Gastrocnemius medialis (tissue), 4 donors: ENCODE measurements around the gene RNF144A. TPM values are rescaled to one million over a fixed set of nuclear protein-coding genes. Genes with fewer than 3 reads are reported as not detected.

Source experiments
- ATAC-seq, 2 donors: fragments of 150-250 bp; one replicate each; pipeline ENCODE4 v1.9.1; 2016
- DNase-seq, 2 donors: peaks; one replicate each; pipeline ENCODE4 v3.0.0-alpha.2; 2019
- H3K27ac ChIP-seq, 4 donors: fragments of 200-600 bp; sonication (generic); 1 replicate in 1 of 4; 2 replicates in 3 of 4; pipeline ENCODE4 v1.5.1; 2016 to 2018; ENCODE audit warnings: mild to moderate bottlenecking in 2 of 4, moderate library complexity in 1 of 4
- H3K27me3 ChIP-seq, 3 donors: fragments of 200-600 bp; sonication (generic) in 2 of 3; 1 replicate in 1 of 3; 2 replicates in 2 of 3; pipeline versions ENCODE4 v1.5.1 to v1.6.0; 2016 to 2019; ENCODE audit warnings: mild to moderate bottlenecking in 1 of 3, moderate library complexity in 1 of 3
- H3K36me3 ChIP-seq, 2 donors: fragments of 200-600 bp; sonication (generic) in 1 of 2; one replicate each; pipeline ENCODE4 v1.5.1; 2017 to 2018
- H3K4me1 ChIP-seq, 2 donors: fragments of 200-600 bp; sonication (generic) in 1 of 2; one replicate each; pipeline ENCODE4 v1.5.1; 2016 to 2017; ENCODE audit warnings: mild to moderate bottlenecking in 2 of 2
- H3K4me3 ChIP-seq, 4 donors: fragments of 200-600 bp; sonication (generic) in 3 of 4; 1 replicate in 1 of 4; 2 replicates in 3 of 4; pipeline ENCODE4 v1.5.1; 2016 to 2019; ENCODE audit warnings: mild to moderate bottlenecking in 2 of 4
- H3K9me3 ChIP-seq, 3 donors: fragments of 200-600 bp; sonication (generic) in 2 of 3; 1 replicate in 1 of 3; 2 replicates in 2 of 3; pipeline ENCODE4 v1.5.1; 2016 to 2019
- CTCF ChIP-seq, 5 experiments: fragments of 450-650 bp in 3 of 5; fragments of 200-600 bp in 2 of 5; sonication (generic) in 2 of 5; IDR thresholded peaks in 4 of 5; conservative IDR thresholded peaks in 1 of 5; 1 replicate in 4 of 5; 2 replicates in 1 of 5; pipeline ENCODE4 v1.5.1; 2016 to 2019; ENCODE audit warnings: antibody characterized with exemption in 5 of 5, mild to moderate bottlenecking in 3 of 5, moderate library complexity in 3 of 5
- POLR2A ChIP-seq, 2 donors: fragments of 450-650 bp; IDR thresholded peaks; one replicate each; pipeline ENCODE4 v1.6.1; 2017; ENCODE audit warnings: antibody characterized with exemption in 2 of 2, mild to moderate bottlenecking in 2 of 2, moderate library complexity in 2 of 2
- in situ Hi-C, 4 donors: fragments of 200-750 bp; cut with MboI; loops; one replicate each; pipeline versions ENCODE4 v1.15.0 to v1.8.0; 2017; ENCODE audit warnings: low sequenced_read_pairs in 4 of 4
- intact Hi-C: fragments of 100-400 bp; cut with DNase I; formaldehyde crosslinking; loops from one replicate; pipeline ENCODE4 v1.15.1; 2023; ENCODE audit warnings: low total_unique reads
- total RNA-seq, 4 donors: library from RNA; depleted of rRNA; stranded (reverse); fragments of >200 nt; gene quantifications; one replicate each; pipeline versions ENCODE4 v1.1.0 to v1.2.3, GENCODE V29; 2016

The RNF144A gene
- total RNA-seq, 4 donors from 2014 or later = 4.9 to 16.2 (median 10.2) TPM

- Histone ChIP-seq H3K27ac (peak overlapping the region; percentile 28 to 45 (median 32)), H3K36me3 (no peaks in the 10 kb centered on the region), H3K4me3 (no peak overlapping the region), H3K27me3 (no peaks in the 10 kb centered on the region), H3K9me3 (no peaks in the 10 kb centered on the region), H3K4me1 (peaks cover 13 to 27% of the 10 kb centered on the region in 2 donors)
- intact Hi-C loops = loop anchor here (5.0 kb wide), 1 partner anchor 55 kb away; no protein-coding TSS in a partner anchor
- DNase-seq = peak in 1 of 2 donors; percentile 68
- peak; percentile 56 to 61 for ATAC-seq
- TF ChIP-seq CTCF (IDR thresholded peaks at IDR 0.05 in 4 of 5, conservative IDR thresholded peaks at IDR 0.05 in 1 of 5) (no peak), POLR2A (IDR thresholded peaks at IDR 0.05) (no peak)
- in situ Hi-C loops = no loop called here
Observed at GRCh38 chr2:6977113-6977741, 60.0 kb downstream of the RNF144A start.

GRCh38 chr2:6977786-6978185 lies 60.6 kb downstream of the RNF144A start:
- H3K4me1 ChIP-seq = peaks cover 18 to 33% of the 10 kb centered on the region in 2 donors
- H3K36me3 ChIP-seq = no peaks in the 10 kb centered on the region
- TF ChIP-seq POLR2A (IDR thresholded peaks at IDR 0.05) (no peak), CTCF (IDR thresholded peaks at IDR 0.05 in 4 of 5, conservative IDR thresholded peaks at IDR 0.05 in 1 of 5) (no peak)
- ATAC-seq (peak in 1 of 2 donors; percentile 23), DNase-seq (no peak)
- intact Hi-C loops = loop anchor here (2.0 to 5.0 kb wide), 2 partner anchors 15 to 55 kb away; no protein-coding TSS in a partner anchor
- no peaks in the 10 kb centered on the region for H3K9me3 ChIP-seq
- in situ Hi-C loops = no loop called here
- H3K27ac ChIP-seq = peak overlapping the region; percentile 28 to 45 (median 32)
- H3K4me3 ChIP-seq = no peak overlapping the region
- no peaks in the 10 kb centered on the region for H3K27me3 ChIP-seq

GRCh38 chr2:6978991-6979390 lies 61.8 kb downstream of the RNF144A start:
- no peaks in the 10 kb centered on the region for H3K9me3 ChIP-seq
- H3K4me1 ChIP-seq = peaks cover 29 to 45% of the 10 kb centered on the region in 2 donors
- H3K36me3 ChIP-seq = no peaks in the 10 kb centered on the region
- intact Hi-C loops (loop anchor here (2.0 to 5.0 kb wide), 2 partner anchors 16 to 57 kb away; no protein-coding TSS in a partner anchor), in situ Hi-C loops (no loop called here)
- no peak for ATAC-seq
- no peak overlapping the region for H3K27ac ChIP-seq
- no peak overlapping the region for H3K4me3 ChIP-seq
- TF ChIP-seq CTCF (IDR thresholded peaks at IDR 0.05 in 4 of 5, conservative IDR thresholded peaks at IDR 0.05 in 1 of 5) (no peak), POLR2A (IDR thresholded peaks at IDR 0.05) (no peak)
- DNase-seq = no peak
- no peaks in the 10 kb centered on the region for H3K27me3 ChIP-seq

GRCh38 chr2:6982449-6982848 lies 65.2 kb downstream of the RNF144A start:
- Histone ChIP-seq H3K36me3 (no peaks in the 10 kb centered on the region), H3K9me3 (no peaks in the 10 kb centered on the region), H3K4me3 (no peak overlapping the region), H3K27ac (peak overlapping the region; percentile 50 to 75 (median 61)), H3K4me1 (peaks cover 40 to 47% of the 10 kb centered on the region in 2 donors), H3K27me3 (no peaks in the 10 kb centered on the region)
- in situ Hi-C loops (no loop called here), intact Hi-C loops (no loop called here)
- ATAC-seq (no peak), DNase-seq (no peak)
- no peak for TF ChIP-seq POLR2A (IDR thresholded peaks at IDR 0.05)
- no peak for TF ChIP-seq CTCF (IDR thresholded peaks at IDR 0.05 in 4 of 5, conservative IDR thresholded peaks at IDR 0.05 in 1 of 5)
